H1 (cell line): Measurements from ENCODE around the gene KCNIP3. TPM values are rescaled to one million over a fixed set of nuclear protein-coding genes. Genes with fewer than 3 reads are reported as not detected.
"Not testable (repeated sequence)": the region's sequence is repeated elsewhere in the genome, so short reads cannot be mapped to it uniquely, and the experiment has no call there.

Experiments
- CTCF ChIA-PET: fragments of 300-600 bp; sonication (Branson Sonifier 250); formaldehyde crosslinking; loops from one replicate; lab custom pipeline; 2021; ENCODE audit not compliant: partially characterized antibody; lab: Charles Lee
- POLR2A ChIA-PET: fragments of 300-600 bp; sonication (Branson Sonifier 250); formaldehyde crosslinking; loops from one replicate; lab custom pipeline; 2021; ENCODE audit warnings: inconsistent platforms; ENCODE audit not compliant: partially characterized antibody; lab: Charles Lee
- DNase-seq, 2 experiments: peaks; one replicate each; pipeline versions ENCODE4 v3.0.0 to v3.0.0-alpha.2; 2010 to 2022; ENCODE audit warnings: low spot score in 2 of 2, low read depth in 1 of 2, mixed read lengths in 1 of 2
- FAIRE-seq: peaks from 2 replicates; lab custom pipeline; 2011; peaks lifted over from hg19 to GRCh38; lab: Jason Lieb, UNC
- H2AFZ ChIP-seq: 2 replicates; pipeline ENCODE4 v1.8.1; 2012; ENCODE audit warnings: low read length, inconsistent platforms
- H2AK5ac ChIP-seq: 2 replicates; pipeline ENCODE4 v1.6.1; 2013; ENCODE audit warnings: low read depth, low read length
- H2BK120ac ChIP-seq: replicated peaks from 2 replicates; pipeline ENCODE3; 2013; ENCODE audit warnings: low read depth, low read length, inconsistent platforms
- H2BK12ac ChIP-seq: 2 replicates; pipeline ENCODE4 v1.6.1; 2013; ENCODE audit warnings: low read depth, low read length
- H2BK15ac ChIP-seq: 2 replicates; pipeline ENCODE4 v1.6.1; 2013; ENCODE audit warnings: low read length
- H2BK20ac ChIP-seq: 2 replicates; pipeline ENCODE4 v1.6.1; 2013; ENCODE audit warnings: low read length
- H2BK5ac ChIP-seq: 2 replicates; pipeline ENCODE4 v1.6.1; 2013; ENCODE audit warnings: low read depth, low read length
- H3K14ac ChIP-seq: 2 replicates; pipeline ENCODE4 v1.6.1; 2013; ENCODE audit warnings: inconsistent platforms; ENCODE audit not compliant: insufficient read length
- H3K18ac ChIP-seq: 2 replicates; pipeline ENCODE4 v1.6.1; 2013; ENCODE audit warnings: low read length; ENCODE audit errors: extremely low read depth
- H3K23ac ChIP-seq: 2 replicates; pipeline ENCODE4 v1.6.1; 2013; ENCODE audit warnings: inconsistent platforms; ENCODE audit not compliant: insufficient read length
- H3K23me2 ChIP-seq: 2 replicates; pipeline ENCODE4 v1.6.1; 2013; ENCODE audit warnings: low read depth, low read length
- H3K27ac ChIP-seq: 2 replicates; pipeline ENCODE4 v1.6.1; 2011; ENCODE audit warnings: low read depth, low read length, inconsistent platforms
- H3K27me3 ChIP-seq, 4 experiments: replicated peaks in 1 of 4; 1 replicate in 1 of 4; 2 replicates in 3 of 4; pipeline versions ENCODE4 v1.6.1 to v1.8.1; 2011 to 2013; ENCODE audit warnings: low read length in 3 of 4, mild to moderate bottlenecking in 3 of 4, inconsistent platforms in 2 of 4, mixed read lengths in 2 of 4, moderate library complexity in 1 of 4; ENCODE audit not compliant: control insufficient read depth in 3 of 4, insufficient read depth in 3 of 4; ENCODE audit errors: extremely low read depth in 1 of 4
- H3K36me3 ChIP-seq, 4 experiments: 2 replicates each; pipeline versions ENCODE4 v1.6.1 to v1.8.1; 2011 to 2013; ENCODE audit warnings: mild to moderate bottlenecking in 4 of 4, low read length in 3 of 4, moderate library complexity in 2 of 4, control low read depth in 1 of 4, inconsistent platforms in 1 of 4; ENCODE audit not compliant: insufficient read depth in 4 of 4, control insufficient read depth in 2 of 4
- H3K4ac ChIP-seq: replicated peaks from 2 replicates; pipeline ENCODE3; 2013; ENCODE audit warnings: low read length, low read depth, mixed read lengths, inconsistent platforms; ENCODE audit not compliant: insufficient read length
- H3K4me1 ChIP-seq, 4 experiments: replicated peaks in 1 of 4; 1 replicate in 1 of 4; 2 replicates in 3 of 4; pipeline versions ENCODE4 v1.6.1 to v1.8.1; 2011 to 2013; ENCODE audit warnings: low read length in 3 of 4, inconsistent platforms in 2 of 4, mixed read lengths in 1 of 4; ENCODE audit not compliant: insufficient read depth in 4 of 4, control insufficient read depth in 3 of 4
- H3K4me2 ChIP-seq, 2 experiments: 2 replicates each; pipeline versions ENCODE4 v1.6.1 to v1.8.1; 2011 to 2013; ENCODE audit warnings: low read depth in 2 of 2, low read length in 2 of 2, control low read depth in 1 of 2, inconsistent platforms in 1 of 2, mild to moderate bottlenecking in 1 of 2; ENCODE audit not compliant: insufficient read depth in 1 of 2
- H3K4me3 ChIP-seq, 4 experiments: fragments of 200-600, 300-600 bp in 1 of 4; sonication (generic), shearing (Covaris generic), sonication (Bioruptor Twin) in 1 of 4; 2 replicates each; pipeline versions ENCODE4 v1.5.1 to v1.8.1; 2011 to 2016; ENCODE audit warnings: low read length in 4 of 4, low read depth in 3 of 4, control low read depth in 2 of 4, inconsistent platforms in 2 of 4, mild to moderate bottlenecking in 2 of 4, mixed read lengths in 1 of 4, moderate library complexity in 1 of 4; ENCODE audit not compliant: insufficient read depth in 2 of 4; ENCODE audit errors: extremely low read depth in 1 of 4
- H3K56ac ChIP-seq: replicated peaks from 2 replicates; pipeline ENCODE3; 2013; ENCODE audit warnings: low read depth, mild to moderate bottlenecking, mixed read lengths, low read length, inconsistent platforms; ENCODE audit not compliant: insufficient read length
- H3K79me1 ChIP-seq: 2 replicates; pipeline ENCODE4 v1.6.1; 2013; ENCODE audit warnings: low read depth, low read length, control low read depth
- H3K79me2 ChIP-seq, 2 experiments: 2 replicates each; pipeline versions ENCODE4 v1.6.1 to v1.8.1; 2012 to 2013; ENCODE audit warnings: low read length in 2 of 2, mild to moderate bottlenecking in 2 of 2, inconsistent platforms in 1 of 2; ENCODE audit not compliant: insufficient read depth in 2 of 2, control insufficient read depth in 1 of 2
- H3K9ac ChIP-seq, 4 experiments: replicated peaks in 1 of 4; 1 replicate in 1 of 4; 2 replicates in 3 of 4; pipeline versions ENCODE4 v1.6.1 to v1.8.1; 2011 to 2013; ENCODE audit warnings: low read depth in 3 of 4, low read length in 3 of 4, control low read depth in 2 of 4, mild to moderate bottlenecking in 2 of 4, moderate library complexity in 2 of 4, inconsistent platforms in 1 of 4; ENCODE audit errors: extremely low read depth in 1 of 4
- H3K9me3 ChIP-seq, 2 experiments: 2 replicates each; pipeline versions ENCODE4 v1.6.1 to v1.8.1; 2012 to 2013; ENCODE audit warnings: mild to moderate bottlenecking in 2 of 2, moderate library complexity in 2 of 2, control low read depth in 1 of 2, inconsistent platforms in 1 of 2, low read depth in 1 of 2, low read length in 1 of 2, mixed read lengths in 1 of 2; ENCODE audit not compliant: insufficient read depth in 2 of 2
- H4K20me1 ChIP-seq, 2 experiments: replicated peaks in 1 of 2; 2 replicates each; pipeline versions ENCODE3 to v1.8.1; 2011 to 2013; ENCODE audit warnings: inconsistent platforms in 2 of 2, low read length in 2 of 2, mild to moderate bottlenecking in 1 of 2; ENCODE audit not compliant: insufficient read depth in 2 of 2, control insufficient read depth in 1 of 2
- H4K5ac ChIP-seq: 2 replicates; pipeline ENCODE4 v1.6.1; 2013; ENCODE audit warnings: low read length, low read depth, mixed read lengths, inconsistent platforms; ENCODE audit not compliant: insufficient read length
- H4K8ac ChIP-seq: 2 replicates; pipeline ENCODE4 v1.8.0; 2013; ENCODE audit warnings: mild to moderate bottlenecking, moderate library complexity, low read length, inconsistent platforms; ENCODE audit not compliant: insufficient read depth; ENCODE audit errors: extremely low read depth
- H4K91ac ChIP-seq: replicated peaks from 2 replicates; pipeline ENCODE3; 2013; ENCODE audit warnings: low read length, mixed read lengths, inconsistent platforms; ENCODE audit not compliant: insufficient read length
- CTCF ChIP-seq, 3 experiments: IDR thresholded peaks; 1 replicate in 2 of 3; 2 replicates in 1 of 3; pipeline versions ENCODE4 v1.5.1 to v1.6.1; 2011; ENCODE audit warnings: low read length in 3 of 3, mild to moderate bottlenecking in 3 of 3, inconsistent platforms in 2 of 3, low read depth in 1 of 3, moderate library complexity in 1 of 3; ENCODE audit not compliant: insufficient read depth in 1 of 3; ENCODE audit errors: control extremely low read depth in 1 of 3
- WGBS, 2 experiments: shearing (Covaris generic) in 1 of 2; methylation state at CpG; one replicate each; pipeline versions ENCODE4 v1.1.6 to v1.1.7; 2013 to 2015; ENCODE audit warnings: low lambda C conversion rate in 2 of 2, mixed read lengths in 2 of 2, inconsistent platforms in 1 of 2, low coverage in 1 of 2, missing lambda C conversion rate in 1 of 2; ENCODE audit not compliant: insufficient replicate concordance in 2 of 2, insufficient coverage in 1 of 2, insufficient read length in 1 of 2; ENCODE audit errors: extremely low coverage in 1 of 2, missing lambda C conversion rate in 1 of 2; 5-methylcytosine and 5-hydroxymethylcytosine counted together
- polyA plus RNA-seq, 7 experiments: library from polyadenylated mRNA; depleted of rRNA in 3 of 7; stranded (reverse) in 5 of 7; unstranded in 2 of 7; fragments of >200 nt in 5 of 7; fragments of 200-250 nt in 2 of 7; gene quantifications; 1 replicate in 5 of 7; 2 replicates in 1 of 7; 4 replicates in 1 of 7; pipeline versions ENCODE4 v1.2.1 to v1.2.3, GENCODE V29; 2011 to 2013; ENCODE audit warnings: missing spikeins in 2 of 7, mixed read lengths in 2 of 7
- total RNA-seq: library from RNA; stranded (reverse); fragmentation: NEBNext Ultra II Directional; extraction: Animal tissue kit (Norgen Biotek cat#: 25700); gene quantifications from 2 replicates; pipeline ENCODE4 v1.2.1, GENCODE V29; 2021

The KCNIP3 gene
- total and polyA plus RNA-seq, 2 of the 8 experiments (the other 6 are each of a cell fraction or from before 2014, with no cell fraction given), result 0.33 to 1.9 TPM

DNA sequence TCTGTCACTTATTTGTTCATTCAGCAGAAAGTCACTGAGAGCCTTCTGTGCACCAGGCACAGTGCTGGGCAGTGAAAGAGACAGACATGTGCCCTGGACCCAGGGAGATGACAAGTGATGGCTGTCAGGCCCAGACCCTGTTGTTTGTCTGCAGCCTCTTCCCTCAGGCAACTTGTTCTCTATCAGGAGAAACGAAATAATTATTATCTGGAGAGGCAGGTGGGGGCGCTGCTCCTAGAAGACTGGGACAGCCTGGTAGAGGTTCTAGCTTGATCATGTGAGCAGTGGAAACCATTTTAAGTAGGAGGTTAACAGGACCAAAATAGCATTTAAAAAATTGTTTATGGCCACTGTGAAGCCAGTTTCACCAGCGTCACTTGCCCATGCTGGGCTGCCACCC, 107.5 kb downstream of the KCNIP3 start:
- TF ChIP-seq CTCF (IDR thresholded peaks at IDR 0.05; ENCODE audit: control extremely low read depth in 1 of 3, insufficient read depth in 1 of 3, low read depth in 1 of 3, low read length in 3 of 3), result peak in 2 of 3 experiments; percentile 5 to 9; a peak in 2 of 4 replicates
- FAIRE-seq, H2AK5ac ChIP-seq, H3K27me3 ChIP-seq, H4K20me1 ChIP-seq, H3K14ac ChIP-seq, H3K79me1 ChIP-seq, H4K8ac ChIP-seq, H3K56ac ChIP-seq, H4K5ac ChIP-seq, H3K9ac ChIP-seq, H2AFZ ChIP-seq, POLR2A ChIA-PET, H4K91ac ChIP-seq, H3K4me3 ChIP-seq, H2BK15ac ChIP-seq, H3K27ac ChIP-seq, H3K23ac ChIP-seq, DNase-seq, H2BK20ac ChIP-seq, H3K18ac ChIP-seq, H3K4ac ChIP-seq, H2BK120ac ChIP-seq, H3K4me1 ChIP-seq, H2BK12ac ChIP-seq, H3K23me2 ChIP-seq, H3K36me3 ChIP-seq, H3K9me3 ChIP-seq, H2BK5ac ChIP-seq, H3K4me2 ChIP-seq: not testable (repeated sequence)
- H3K79me2 ChIP-seq, result peaks cover 0 to 13% of the 10 kb centered on the region in 2 experiments; a peak in 2 of 4 replicates
- 80% methylated on average over 3 of the region's 3 CpGs; no CpG with 5 or more reads in 1 of the 2 experiments for WGBS, 2 experiments
- CTCF ChIA-PET, result interaction anchor here (1.5 kb wide), 1 partner anchor 9 kb away, joined by 7 read pairs; no protein-coding TSS in a partner anchor
